ENCODE results near the gene POLR1G. TPM values are rescaled to one million over a fixed set of nuclear protein-coding genes. Genes with fewer than 3 reads are reported as not detected.
"Not testable (repeated sequence)": the region's sequence is repeated elsewhere in the genome, so short reads cannot be mapped to it uniquely, and the experiment has no call there.

POLR1G gene
- total RNA-seq, 2 experiments from 2014 or later: 0.16 to 0.28 TPM

- CTCF ChIA-PET: interaction anchor here (0.9 to 3.5 kb wide), 6 partner anchors 11 to 370 kb away, joined by 3 to 23 read pairs (median 5); no protein-coding TSS in a partner anchor
- Mint-ChIP-seq H3K4me3 (peak overlapping the region; percentile 54), H3K9me3 (no peaks in the 10 kb centered on the region), H3K27ac (no peak overlapping the region), H3K36me3 (ENCODE audit: low read depth) (peaks cover 3% of the 10 kb centered on the region), H3K27me3 (peaks cover 9% of the 10 kb centered on the region), H3K4me1 (ENCODE audit: low read depth) (peaks cover 17% of the 10 kb centered on the region)
- Histone ChIP-seq H3K36me3 (ENCODE audit: insufficient read depth, low read length) (no peaks in the 10 kb centered on the region), H3K4me3 (ENCODE audit: low read length) (peak overlapping the region; percentile 46), H3K9me3 (ENCODE audit: control insufficient read depth in 1 of 2, insufficient read depth in 1 of 2, low read length in 2 of 2) (no peaks in the 10 kb centered on the region), H3K27ac (ENCODE audit: low read depth in 1 of 2, low read length in 2 of 2) (no peak overlapping the region), H3K27me3 (ENCODE audit: control insufficient read depth in 1 of 2, insufficient read depth in 2 of 2, low read length in 2 of 2) (peaks cover 6 to 9% of the 10 kb centered on the region in 2 experiments), H3K4me1 (ENCODE audit: insufficient read depth, low read length) (peaks cover 26% of the 10 kb centered on the region)
- POLR2A ChIA-PET: interaction anchor here (1.2 kb wide), 1 partner anchor 50 kb away, joined by 7 read pairs; no protein-coding TSS in a partner anchor
- ATAC-seq (ENCODE audit: poor library complexity) (no peak), DNase-seq (peak in 4 of 14 experiments; percentile 16 to 55 (median 41))
- TF ChIP-seq, protein P1, sequence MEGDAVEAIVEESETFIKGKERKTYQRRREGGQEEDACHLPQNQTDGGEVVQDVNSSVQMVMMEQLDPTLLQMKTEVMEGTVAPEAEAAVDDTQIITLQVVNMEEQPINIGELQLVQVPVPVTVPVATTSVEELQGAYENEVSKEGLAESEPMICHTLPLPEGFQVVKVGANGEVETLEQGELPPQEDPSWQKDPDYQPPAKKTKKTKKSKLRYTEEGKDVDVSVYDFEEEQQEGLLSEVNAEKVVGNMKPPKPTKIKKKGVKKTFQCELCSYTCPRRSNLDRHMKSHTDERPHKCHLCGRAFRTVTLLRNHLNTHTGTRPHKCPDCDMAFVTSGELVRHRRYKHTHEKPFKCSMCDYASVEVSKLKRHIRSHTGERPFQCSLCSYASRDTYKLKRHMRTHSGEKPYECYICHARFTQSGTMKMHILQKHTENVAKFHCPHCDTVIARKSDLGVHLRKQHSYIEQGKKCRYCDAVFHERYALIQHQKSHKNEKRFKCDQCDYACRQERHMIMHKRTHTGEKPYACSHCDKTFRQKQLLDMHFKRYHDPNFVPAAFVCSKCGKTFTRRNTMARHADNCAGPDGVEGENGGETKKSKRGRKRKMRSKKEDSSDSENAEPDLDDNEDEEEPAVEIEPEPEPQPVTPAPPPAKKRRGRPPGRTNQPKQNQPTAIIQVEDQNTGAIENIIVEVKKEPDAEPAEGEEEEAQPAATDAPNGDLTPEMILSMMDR (IDR thresholded peaks at IDR 0.05): no peak
- intact Hi-C loops (cut with DNase I, micrococcal nuclease): loop anchor here (5.0 to 10.0 kb wide), 3 partner anchors 129 to 214 kb away; partner anchors contain the start of gene OPA3 (in 1 of the 2)
Measured at GRCh38 chr19:45428384-45429231, 22.2 kb downstream of the POLR1G start.

GRCh38 chr19:45429896-45430295 is 23.5 kb downstream of the POLR1G start:
- H3K9me3 Mint-ChIP-seq; ATAC-seq (ENCODE audit: poor library complexity); H3K4me1 Mint-ChIP-seq (ENCODE audit: low read depth); H3K36me3 Mint-ChIP-seq (ENCODE audit: low read depth); H3K27ac ChIP-seq (ENCODE audit: low read depth in 1 of 2, low read length in 2 of 2); POLR2A ChIA-PET; DNase-seq; H3K36me3 ChIP-seq (ENCODE audit: insufficient read depth, low read length); H3K27me3 Mint-ChIP-seq; H3K27ac Mint-ChIP-seq; H3K9me3 ChIP-seq (ENCODE audit: control insufficient read depth in 1 of 2, insufficient read depth in 1 of 2, low read length in 2 of 2); H3K4me3 ChIP-seq (ENCODE audit: low read length); H3K27me3 ChIP-seq (ENCODE audit: control insufficient read depth in 1 of 2, insufficient read depth in 2 of 2, low read length in 2 of 2): not testable (repeated sequence)
- H3K4me3 Mint-ChIP-seq: peak overlapping the region; percentile 25
- CTCF ChIA-PET: interaction anchor here (2.8 to 4.1 kb wide), 2 partner anchors 10 to 49 kb away, joined by 13 to 15 read pairs; no protein-coding TSS in a partner anchor
- intact Hi-C loops (cut with DNase I, micrococcal nuclease): loop anchor here (5.0 to 10.0 kb wide), 3 partner anchors 127 to 212 kb away; partner anchors contain the start of gene OPA3 (in 1 of the 2)
- H3K4me1 ChIP-seq (ENCODE audit: insufficient read depth, low read length): peaks cover 17% of the 10 kb centered on the region

DNA sequence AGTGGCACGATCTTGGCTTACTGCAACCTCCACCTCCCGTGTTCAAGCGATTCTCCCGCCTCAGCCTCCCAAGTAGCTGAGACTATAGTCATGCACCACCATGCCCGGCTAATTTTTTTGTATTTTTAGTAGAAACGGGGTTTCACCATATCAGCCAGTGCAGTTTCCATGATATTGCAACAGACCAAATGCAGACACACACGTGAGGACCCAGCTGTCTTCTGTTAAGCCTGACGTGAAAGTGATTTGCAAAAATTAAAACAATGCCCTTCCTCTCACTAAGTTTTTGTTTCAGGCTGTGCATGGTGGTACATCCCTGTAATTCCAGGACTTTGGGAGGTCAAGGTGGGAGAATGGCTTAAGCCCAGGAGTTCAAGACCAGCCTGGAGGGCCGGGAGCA is 24.6 kb downstream of the POLR1G start:
- H3K9me3 ChIP-seq (ENCODE audit: control insufficient read depth in 1 of 2, insufficient read depth in 1 of 2, low read length in 2 of 2); H3K4me1 Mint-ChIP-seq (ENCODE audit: low read depth); H3K4me3 ChIP-seq (ENCODE audit: low read length); DNase-seq; ATAC-seq (ENCODE audit: poor library complexity); H3K9me3 Mint-ChIP-seq; H3K27me3 Mint-ChIP-seq; POLR2A ChIA-PET; H3K27ac Mint-ChIP-seq; H3K27ac ChIP-seq (ENCODE audit: low read depth in 1 of 2, low read length in 2 of 2); H3K36me3 ChIP-seq (ENCODE audit: insufficient read depth, low read length); H3K27me3 ChIP-seq (ENCODE audit: control insufficient read depth in 1 of 2, insufficient read depth in 2 of 2, low read length in 2 of 2); H3K4me3 Mint-ChIP-seq; H3K36me3 Mint-ChIP-seq (ENCODE audit: low read depth): not testable (repeated sequence)
- CTCF ChIA-PET: interaction anchor here (1.1 to 4.1 kb wide), 3 partner anchors 9 to 55 kb away, joined by 3 to 15 read pairs (median 13); no protein-coding TSS in a partner anchor
- H3K4me1 ChIP-seq (ENCODE audit: insufficient read depth, low read length): peaks cover 17% of the 10 kb centered on the region
- intact Hi-C loops (cut with DNase I, micrococcal nuclease): loop anchor here in 1 of 2 experiments (5.0 kb wide), 1 partner anchor 126 kb away; no protein-coding TSS in a partner anchor

- H3K9me3 ChIP-seq (ENCODE audit: control insufficient read depth in 1 of 2, insufficient read depth in 1 of 2, low read length in 2 of 2); H3K4me1 Mint-ChIP-seq (ENCODE audit: low read depth); POLR2A ChIA-PET; H3K27ac ChIP-seq (ENCODE audit: low read depth in 1 of 2, low read length in 2 of 2); H3K4me3 Mint-ChIP-seq; H3K27ac Mint-ChIP-seq; H3K9me3 Mint-ChIP-seq; ATAC-seq (ENCODE audit: poor library complexity); H3K4me3 ChIP-seq (ENCODE audit: low read length); H3K27me3 Mint-ChIP-seq; DNase-seq; H3K36me3 Mint-ChIP-seq (ENCODE audit: low read depth); H3K36me3 ChIP-seq (ENCODE audit: insufficient read depth, low read length); H3K27me3 ChIP-seq (ENCODE audit: control insufficient read depth in 1 of 2, insufficient read depth in 2 of 2, low read length in 2 of 2): not testable (repeated sequence)
- peaks cover 17% of the 10 kb centered on the region for H3K4me1 ChIP-seq (ENCODE audit: insufficient read depth, low read length)
- intact Hi-C loops (cut with DNase I, micrococcal nuclease): loop anchor here in 1 of 2 experiments (5.0 kb wide), 1 partner anchor 125 kb away; no protein-coding TSS in a partner anchor
- CTCF ChIA-PET: interaction anchor here (4.1 kb wide), 1 partner anchor 46 kb away, joined by 15 read pairs; no protein-coding TSS in a partner anchor
Measured at GRCh38 chr19:45432543-45432942, 26.1 kb downstream of the POLR1G start.
